Cortex of kidney (tissue), 1 donor: Measurements from ENCODE around the gene ATP6V0C.
"Not testable (repeated sequence)": the region's sequence is repeated elsewhere in the genome, so short reads cannot be mapped to it uniquely, and the experiment has no call there.

ENCODE experiments used
- DNase-seq: peaks from one replicate; lab custom pipeline; 2025; lab: John Stamatoyannopoulos, UW

Gene ATP6V0C

DNA sequence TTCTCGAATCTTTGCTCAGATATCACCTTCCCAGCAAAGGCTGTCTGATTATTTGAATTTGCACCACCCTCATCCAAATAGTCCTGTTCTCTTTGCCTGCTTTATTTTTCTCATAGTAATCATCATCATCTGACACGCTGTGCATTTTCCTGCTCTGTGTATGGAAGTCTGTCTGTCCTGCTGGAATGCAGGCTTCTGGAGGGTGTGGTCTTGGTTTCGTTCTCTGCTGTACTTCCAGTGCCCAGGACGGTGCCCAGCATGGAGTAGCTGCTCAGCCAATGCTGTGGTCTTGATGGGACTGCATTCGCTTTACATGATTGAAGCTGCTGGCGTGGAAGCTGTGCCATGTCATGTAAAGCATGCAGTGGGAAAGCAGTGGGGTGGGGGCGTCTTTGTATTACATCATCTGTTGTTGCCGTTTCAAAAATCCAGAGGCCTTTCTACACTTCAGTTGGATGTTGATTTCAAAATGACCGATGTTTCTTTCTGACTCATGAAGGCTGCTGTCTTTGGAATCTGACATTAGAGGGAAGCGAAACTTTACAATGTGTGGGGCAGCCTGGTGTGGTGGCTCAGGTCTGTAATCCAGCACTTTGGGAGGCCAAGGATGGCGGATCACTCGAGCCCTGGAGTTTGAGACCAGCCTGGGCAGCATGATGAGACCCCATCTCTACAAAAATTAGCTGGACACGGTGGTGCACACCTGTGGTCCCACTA is 41.1 kb downstream of the ATP6V0C start:
- DNase-seq, result not testable (repeated sequence)

GRCh38 chr16:2557150-2557549 is 43.4 kb downstream of the ATP6V0C start:
- DNase-seq, result not testable (repeated sequence)

DNA sequence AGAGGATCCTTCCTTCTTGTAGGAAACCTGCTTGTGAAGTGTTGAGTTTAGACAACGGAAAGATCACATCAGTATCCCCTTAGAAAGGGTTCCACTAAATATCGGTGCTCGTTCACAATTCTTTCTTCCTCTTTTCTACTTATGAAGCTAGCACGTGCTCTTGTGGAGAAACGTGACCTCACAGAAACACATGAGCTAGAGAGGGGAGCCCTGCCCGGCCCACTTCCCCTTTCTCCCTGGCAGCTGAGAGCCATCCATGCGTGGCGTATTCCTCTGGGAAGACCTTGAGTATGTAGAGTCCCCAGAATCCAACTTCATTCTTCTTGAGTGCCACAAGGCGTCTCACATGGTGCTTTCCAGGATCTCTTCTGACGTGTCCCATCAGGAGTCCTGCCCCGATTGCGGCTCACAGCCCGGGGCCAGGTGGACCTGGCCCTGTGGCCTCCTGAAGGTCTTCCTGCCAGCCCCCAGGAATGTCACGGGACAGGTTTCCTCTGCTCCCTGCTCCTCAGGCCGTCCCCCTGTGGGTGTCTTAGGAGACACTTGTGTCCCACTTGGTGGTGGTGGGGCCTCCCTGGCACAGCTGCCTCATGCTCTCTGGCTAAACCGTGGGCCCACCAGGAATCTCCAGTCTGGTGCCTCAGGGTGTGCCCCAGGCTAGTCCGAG is 46.5 kb downstream of the ATP6V0C start:
- not testable (repeated sequence) for DNase-seq

DNA sequence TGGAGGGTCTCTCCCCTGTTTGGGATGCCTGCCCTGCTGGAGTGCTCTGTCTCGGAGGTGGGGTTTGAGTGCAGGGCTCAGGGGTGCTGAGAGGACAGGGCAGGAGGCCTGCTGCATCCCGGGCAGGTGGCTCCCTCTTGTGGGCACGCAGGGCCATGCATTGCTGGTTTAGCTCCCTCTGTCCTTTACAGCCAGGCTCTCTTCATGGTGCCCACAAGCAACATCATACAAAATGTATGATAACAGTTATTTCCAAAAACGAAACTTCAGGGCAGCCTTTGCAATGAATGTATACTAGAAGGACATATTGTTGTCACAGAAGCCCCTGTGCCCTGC is 47.0 kb downstream of the ATP6V0C start:
- DNase-seq, result not testable (repeated sequence)

DNA sequence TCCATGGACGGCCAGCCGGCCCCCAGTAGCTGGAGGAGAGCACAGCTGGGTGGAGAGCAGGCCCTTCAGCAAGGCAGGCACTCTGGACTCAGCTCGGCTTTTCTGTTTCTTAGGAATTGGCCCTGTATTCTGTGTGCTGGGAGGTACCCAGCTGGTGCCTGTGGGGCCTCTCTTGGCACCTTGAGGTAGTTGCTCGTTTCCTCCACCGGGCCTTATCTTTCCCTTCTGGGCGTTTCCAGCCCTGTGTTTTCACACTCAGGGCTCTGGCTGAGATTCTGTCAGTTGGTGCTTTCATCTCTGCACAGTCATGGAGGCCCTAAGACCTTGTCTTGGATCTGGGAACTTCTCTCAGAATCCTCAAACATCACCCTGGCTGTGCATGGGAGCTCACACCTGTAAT is 53.8 kb downstream of the ATP6V0C start:
- DNase-seq, result not testable (repeated sequence)

DNA sequence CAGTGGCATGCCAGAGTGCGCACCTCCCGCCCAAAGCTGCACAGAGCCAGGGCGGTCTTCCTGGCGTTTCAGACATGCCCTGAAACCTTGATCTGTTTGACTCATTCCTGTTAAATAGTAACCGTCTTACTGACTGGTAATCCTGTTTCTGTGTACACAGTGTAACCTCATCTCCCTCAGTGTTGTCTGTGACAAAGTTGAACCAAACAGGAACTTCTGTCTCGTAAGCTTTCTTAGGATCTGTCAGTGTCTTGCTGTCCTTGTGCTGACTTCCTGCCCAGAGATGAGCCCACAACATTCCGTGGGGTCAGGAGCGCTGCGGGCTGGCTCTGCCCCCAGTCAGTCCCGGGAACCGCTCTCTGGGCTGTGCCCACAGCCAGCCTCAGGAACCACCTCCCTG is 54.8 kb downstream of the ATP6V0C start:
- not testable (repeated sequence) for DNase-seq
